Neural cell (in vitro differentiated cells): Measurements from ENCODE around the gene KCNAB2. TPM values are rescaled to one million over a fixed set of nuclear protein-coding genes. Genes with fewer than 3 reads are reported as not detected.

Source experiments
- H2AFZ ChIP-seq: fragments of 200-600, 300-800 bp; sonication (generic), shearing (Covaris generic); 2 replicates; pipeline ENCODE4 v1.6.0; 2014; ENCODE audit warnings: low read depth, mild to moderate bottlenecking, antibody characterized with exemption, low read length, moderate library complexity
- H3F3A ChIP-seq: fragments of 200-600 bp; shearing (Covaris generic); 2 replicates; pipeline ENCODE4 v1.6.1; 2016; ENCODE audit warnings: mild to moderate bottlenecking, moderate library complexity, mixed read lengths, antibody characterized with exemption, low read length; ENCODE audit not compliant: insufficient read depth, poor library complexity, severe bottlenecking
- H3K27ac ChIP-seq: fragments of 200-600, 300-800 bp; sonication (generic), shearing (Covaris generic); 2 replicates; pipeline ENCODE4 v1.5.1; 2014; ENCODE audit warnings: mild to moderate bottlenecking, low read length, moderate library complexity
- H3K27me3 ChIP-seq: fragments of 300-800, 200-600 bp; sonication (generic), shearing (Covaris generic); 2 replicates; pipeline ENCODE4 v1.6.0; 2014; ENCODE audit warnings: mild to moderate bottlenecking, low read depth, low read length, moderate library complexity; ENCODE audit not compliant: insufficient read depth
- H3K36me3 ChIP-seq: fragments of 300-800, 200-600 bp; sonication (generic), shearing (Covaris generic); 2 replicates; pipeline ENCODE4 v1.5.1; 2014; ENCODE audit warnings: mild to moderate bottlenecking, antibody characterized with exemption, low read length, moderate library complexity; ENCODE audit not compliant: insufficient read depth
- H3K4me2 ChIP-seq: fragments of 300-800, 200-600 bp; sonication (generic), shearing (Covaris generic); 2 replicates; pipeline ENCODE4 v1.6.0; 2014; ENCODE audit warnings: mild to moderate bottlenecking, low read length
- H3K4me3 ChIP-seq: fragments of 300-800, 200-600 bp; sonication (generic), shearing (Covaris generic); 2 replicates; pipeline ENCODE4 v1.5.1; 2014; ENCODE audit warnings: mild to moderate bottlenecking, low read length, moderate library complexity
- H3K79me2 ChIP-seq: fragments of 200-600 bp; shearing (Covaris generic); replicated peaks from 2 replicates; pipeline ENCODE4 v1.6.0; 2014; ENCODE audit warnings: mild to moderate bottlenecking, low read length, moderate library complexity; ENCODE audit not compliant: insufficient read depth
- H3K9ac ChIP-seq: fragments of 300-800, 200-600 bp; sonication (generic), shearing (Covaris generic); 2 replicates; pipeline ENCODE4 v1.6.1; 2016; ENCODE audit warnings: mild to moderate bottlenecking, low read length, mixed read lengths
- H3K9me2 ChIP-seq: fragments of 200-600 bp; shearing (Covaris generic); 2 replicates; pipeline ENCODE4 v1.6.1; 2016; ENCODE audit warnings: mild to moderate bottlenecking, low read length, mixed read lengths; ENCODE audit not compliant: insufficient read depth
- H3K9me3 ChIP-seq: fragments of 200-600, 300-800 bp; sonication (generic), shearing (Covaris generic); 2 replicates; pipeline ENCODE4 v1.6.1; 2016; ENCODE audit warnings: mild to moderate bottlenecking, mixed run types, low read length, moderate library complexity, mixed read lengths
- H4K20me1 ChIP-seq: fragments of 200-600 bp; shearing (Covaris generic); 2 replicates; pipeline ENCODE4 v1.6.1; 2016; ENCODE audit warnings: mild to moderate bottlenecking, mixed run types; ENCODE audit not compliant: insufficient read depth
- CTCF ChIP-seq: fragments of 450-650 bp; IDR thresholded peaks from 2 replicates; pipeline ENCODE4 v1.5.1; 2014; ENCODE audit warnings: antibody characterized with exemption, mild to moderate bottlenecking, moderate library complexity; ENCODE audit not compliant: poor library complexity, severe bottlenecking
- EP300 ChIP-seq: fragments of 450-650 bp; conservative IDR thresholded peaks from 2 replicates; pipeline ENCODE4 v1.6.1; 2014; ENCODE audit warnings: antibody characterized with exemption, mild to moderate bottlenecking, moderate library complexity; ENCODE audit not compliant: poor library complexity, severe bottlenecking
- EZH2 ChIP-seq: fragments of 200-600, 300-800 bp; shearing (Covaris generic), sonication (generic); IDR thresholded peaks from 2 replicates; pipeline ENCODE4 v1.6.1; 2014; ENCODE audit warnings: antibody characterized with exemption, low read length, borderline replicate concordance, mild to moderate bottlenecking; ENCODE audit not compliant: insufficient read depth, poor library complexity, severe bottlenecking
- MXI1 ChIP-seq: fragments of 450-650 bp; conservative IDR thresholded peaks from 2 replicates; pipeline ENCODE4 v1.6.1; 2014; ENCODE audit warnings: antibody characterized with exemption, mild to moderate bottlenecking; ENCODE audit not compliant: poor library complexity, severe bottlenecking
- POLR2AphosphoS5 ChIP-seq: IDR thresholded peaks from 2 replicates; pipeline ENCODE4 v1.6.1; 2012
- RAD21 ChIP-seq: fragments of 450-650 bp; conservative IDR thresholded peaks from 2 replicates; pipeline ENCODE4 v1.6.1; 2014; ENCODE audit warnings: antibody characterized with exemption, mild to moderate bottlenecking, moderate library complexity
- REST ChIP-seq: IDR thresholded peaks from 2 replicates; pipeline ENCODE4 v1.6.1; 2012; ENCODE audit warnings: borderline replicate concordance
- SMC3 ChIP-seq: fragments of 450-650 bp; conservative IDR thresholded peaks from 2 replicates; pipeline ENCODE4 v1.6.1; 2014; ENCODE audit warnings: antibody characterized with exemption, mild to moderate bottlenecking, moderate library complexity; ENCODE audit not compliant: poor library complexity
- TAF1 ChIP-seq: IDR thresholded peaks from 2 replicates; pipeline ENCODE4 v1.6.1; 2012; ENCODE audit warnings: low read depth
- polyA plus RNA-seq: library from polyadenylated mRNA; depleted of rRNA; stranded (reverse); fragments of >200 nt; gene quantifications from 2 replicates; pipeline ENCODE4 v1.2.3, GENCODE V29; 2014

The KCNAB2 gene
- polyA plus RNA-seq, 1 donor from 2014 or later = 11.7 TPM

GRCh38 chr1:6105218-6105679 is 59.6 kb downstream of the KCNAB2 start:
- no peaks in the 10 kb centered on the region for H3F3A ChIP-seq
- no peaks in the 10 kb centered on the region for H3K9me3 ChIP-seq
- H3K4me3 ChIP-seq = no peak overlapping the region
- no peaks in the 10 kb centered on the region for H3K9me2 ChIP-seq
- H3K27ac ChIP-seq = no peak overlapping the region
- no peaks in the 10 kb centered on the region for H4K20me1 ChIP-seq
- H3K4me2 ChIP-seq = no peak overlapping the region
- H3K27me3 ChIP-seq = no peaks in the 10 kb centered on the region
- TF ChIP-seq EZH2 = no peak
- no peak overlapping the region for H3K9ac ChIP-seq
- H2AFZ ChIP-seq = no peak overlapping the region
- no peaks in the 10 kb centered on the region for H3K36me3 ChIP-seq
- no peaks in the 10 kb centered on the region for H3K79me2 ChIP-seq

- H3F3A ChIP-seq = no peaks in the 10 kb centered on the region
- no peaks in the 10 kb centered on the region for H3K79me2 ChIP-seq
- H3K36me3 ChIP-seq = no peaks in the 10 kb centered on the region
- H3K4me2 ChIP-seq = no peak overlapping the region
- TF ChIP-seq EP300 (no peak), EZH2 (no peak), TAF1 (no peak), REST (no peak), CTCF (no peak), RAD21 (no peak), POLR2AphosphoS5 (no peak), MXI1 (no peak), SMC3 (no peak)
- no peaks in the 10 kb centered on the region for H3K9me3 ChIP-seq
- no peaks in the 10 kb centered on the region for H3K27me3 ChIP-seq
- no peaks in the 10 kb centered on the region for H4K20me1 ChIP-seq
- no peaks in the 10 kb centered on the region for H3K9me2 ChIP-seq
- H3K27ac ChIP-seq = no peak overlapping the region
- H2AFZ ChIP-seq = no peak overlapping the region
- no peak overlapping the region for H3K9ac ChIP-seq
- no peak overlapping the region for H3K4me3 ChIP-seq
Observed at GRCh38 chr1:6105763-6106162, 60.1 kb downstream of the KCNAB2 start.

- H3K9ac ChIP-seq = no peak overlapping the region
- H3K27me3 ChIP-seq = no peaks in the 10 kb centered on the region
- no peaks in the 10 kb centered on the region for H3K79me2 ChIP-seq
- no peaks in the 10 kb centered on the region for H3F3A ChIP-seq
- H2AFZ ChIP-seq = no peak overlapping the region
- H4K20me1 ChIP-seq = no peaks in the 10 kb centered on the region
- no peak overlapping the region for H3K27ac ChIP-seq
- no peak overlapping the region for H3K4me2 ChIP-seq
- TF ChIP-seq EP300 (no peak), RAD21 (no peak), REST (no peak), EZH2 (no peak), SMC3 (no peak), TAF1 (no peak), CTCF (no peak), POLR2AphosphoS5 (no peak)
- no peak overlapping the region for H3K4me3 ChIP-seq
- no peaks in the 10 kb centered on the region for H3K9me3 ChIP-seq
- H3K9me2 ChIP-seq = no peaks in the 10 kb centered on the region
- H3K36me3 ChIP-seq = no peaks in the 10 kb centered on the region
Observed at GRCh38 chr1:6106321-6106731, 60.6 kb downstream of the KCNAB2 start.
